IMR-90 (cell line): ENCODE results near the gene DCC. TPM values are rescaled to one million over a fixed set of nuclear protein-coding genes. Genes with fewer than 3 reads are reported as not detected.

ENCODE experiments used
- ATAC-seq: fragments of 200-7000 bp; cut with Tn5 transposase; 2 replicates; pipeline ENCODE4 v1.9.1; 2020; ENCODE audit warnings: low read depth, mild to moderate bottlenecking, moderate library complexity
- BruUV-seq: library from RNA; stranded (reverse); fragments of 400-500 nt; replicated peaks from 2 replicates; lab custom pipeline; 2021; lab: Mats Ljungman, UMichigan
- CTCF ChIA-PET: fragments of 300-600 bp; formaldehyde crosslinking; extraction: SDS; loops from one replicate; lab custom pipeline; 2021; ENCODE audit warnings: antibody characterized with exemption; lab: Yijun Ruan, JAX
- POLR2A ChIA-PET: fragments of 300-600 bp; sonication (Branson Sonifier 250); formaldehyde crosslinking; loops from one replicate; lab custom pipeline; 2022; ENCODE audit warnings: antibody characterized with exemption; ENCODE audit not compliant: unreplicated experiment; lab: Charles Lee
- DNase-seq: peaks from one replicate; pipeline ENCODE4 v3.0.0; 2013
- H2AFZ ChIP-seq: replicated peaks from 2 replicates; pipeline ENCODE3; 2013; ENCODE audit warnings: low read length, mild to moderate bottlenecking; ENCODE audit not compliant: poor library complexity
- H2AK5ac ChIP-seq: 2 replicates; pipeline ENCODE4 v1.6.1; 2013; ENCODE audit warnings: low read depth, low read length, inconsistent platforms
- H2AK9ac ChIP-seq: replicated peaks from 2 replicates; pipeline ENCODE3; 2013; ENCODE audit warnings: mild to moderate bottlenecking, low read depth, low read length, moderate library complexity; ENCODE audit not compliant: poor library complexity
- H2BK120ac ChIP-seq: 2 replicates; pipeline ENCODE4 v1.6.1; 2013; ENCODE audit warnings: low read depth, low read length, inconsistent platforms
- H2BK15ac ChIP-seq: 3 replicates; pipeline ENCODE4 v1.6.1; 2013; ENCODE audit warnings: low read depth, low read length, inconsistent platforms
- H2BK20ac ChIP-seq: 2 replicates; pipeline ENCODE4 v1.6.1; 2013; ENCODE audit warnings: low read depth, mild to moderate bottlenecking, inconsistent platforms, low read length, moderate library complexity
- H2BK5ac ChIP-seq: 2 replicates; pipeline ENCODE4 v1.6.1; 2013; ENCODE audit warnings: mild to moderate bottlenecking, low read depth, low read length, inconsistent platforms; ENCODE audit not compliant: poor library complexity, severe bottlenecking
- H3K14ac ChIP-seq: replicated peaks from 2 replicates; pipeline ENCODE4 v1.6.1; 2013; ENCODE audit warnings: low read depth, low read length, inconsistent platforms
- H3K18ac ChIP-seq: 2 replicates; pipeline ENCODE4 v1.6.1; 2013; ENCODE audit warnings: low read depth, low read length, control low read depth
- H3K23ac ChIP-seq: 2 replicates; pipeline ENCODE4 v1.6.1; 2013; ENCODE audit warnings: low read depth, low read length, inconsistent platforms
- H3K27ac ChIP-seq: 2 replicates; pipeline ENCODE4 v1.5.1; 2013; ENCODE audit warnings: mild to moderate bottlenecking, control low read depth, low read length; ENCODE audit not compliant: insufficient read depth
- H3K27me3 ChIP-seq: 2 replicates; pipeline ENCODE4 v1.6.1; 2013; ENCODE audit warnings: low read length; ENCODE audit not compliant: control insufficient read depth, insufficient read depth
- H3K36me3 ChIP-seq: 2 replicates; pipeline ENCODE4 v1.6.1; 2013; ENCODE audit warnings: low read length, mixed read lengths; ENCODE audit not compliant: control insufficient read depth, insufficient read depth
- H3K4ac ChIP-seq: 2 replicates; pipeline ENCODE4 v1.6.1; 2013; ENCODE audit warnings: low read depth, low read length, inconsistent platforms
- H3K4me1 ChIP-seq: 2 replicates; pipeline ENCODE4 v1.6.1; 2013; ENCODE audit warnings: low read length, mixed read lengths; ENCODE audit not compliant: control insufficient read depth, insufficient read depth
- H3K4me2 ChIP-seq: 2 replicates; pipeline ENCODE4 v1.6.1; 2013; ENCODE audit warnings: low read depth, mild to moderate bottlenecking, control low read depth, low read length, moderate library complexity
- H3K4me3 ChIP-seq: 2 replicates; pipeline ENCODE4 v1.5.1; 2013; ENCODE audit warnings: low read depth, mild to moderate bottlenecking, control low read depth, low read length, moderate library complexity; ENCODE audit not compliant: insufficient read depth
- H3K56ac ChIP-seq: 2 replicates; pipeline ENCODE4 v1.6.1; 2013; ENCODE audit warnings: low read length, inconsistent platforms; ENCODE audit not compliant: insufficient read depth; ENCODE audit errors: extremely low read depth
- H3K79me1 ChIP-seq, 2 experiments: 2 replicates each; pipeline ENCODE4 v1.6.1; 2013; ENCODE audit warnings: low read length in 2 of 2, inconsistent platforms in 1 of 2, low read depth in 1 of 2
- H3K9ac ChIP-seq: 2 replicates; pipeline ENCODE4 v1.6.1; 2013; ENCODE audit warnings: low read depth, low read length, control low read depth
- H3K9me1 ChIP-seq: 2 replicates; pipeline ENCODE4 v1.6.1; 2013; ENCODE audit warnings: low read length, inconsistent platforms; ENCODE audit not compliant: insufficient read depth
- H3K9me3 ChIP-seq: 2 replicates; pipeline ENCODE4 v1.6.1; 2013; ENCODE audit warnings: low read length; ENCODE audit not compliant: control insufficient read depth, insufficient read depth
- H4K20me1 ChIP-seq: 2 replicates; pipeline ENCODE4 v1.6.1; 2013; ENCODE audit warnings: low read length, inconsistent platforms; ENCODE audit not compliant: insufficient read depth
- H4K5ac ChIP-seq: 2 replicates; pipeline ENCODE4 v1.6.1; 2013; ENCODE audit warnings: mild to moderate bottlenecking, low read depth, low read length, control low read depth
- H4K8ac ChIP-seq, 2 experiments: 2 replicates each; pipeline ENCODE4 v1.6.1; 2013; ENCODE audit warnings: low read depth in 2 of 2, low read length in 2 of 2, control low read depth in 1 of 2, inconsistent platforms in 1 of 2
- H4K91ac ChIP-seq: 2 replicates; pipeline ENCODE4 v1.6.1; 2013; ENCODE audit warnings: low read depth, low read length, inconsistent platforms; ENCODE audit not compliant: insufficient read depth
- RFX5 ChIP-seq: IDR thresholded peaks from 2 replicates; pipeline ENCODE4 v1.8.0; 2012; ENCODE audit warnings: low read depth, mild to moderate bottlenecking, low read length, moderate library complexity
- WGBS, 2 experiments: methylation state at CpG; one replicate each; pipeline versions ENCODE4 v1.1.5 to v1.1.7; 2013; ENCODE audit warnings: missing lambda C conversion rate in 2 of 2; ENCODE audit not compliant: insufficient read length in 1 of 2; ENCODE audit errors: extremely low coverage in 2 of 2; 5-methylcytosine and 5-hydroxymethylcytosine counted together
- dilution Hi-C: fragments of 300-500 bp; cut with HindIII; formaldehyde crosslinking; loops from one replicate; pipeline ENCODE4 v1.14.3; 2018; ENCODE audit warnings: low sequenced_read_pairs; ENCODE audit not compliant: unreplicated experiment
- in situ Hi-C: fragments of 300-500 bp; cut with MboI; formaldehyde crosslinking; loops from 3 replicates; pipeline ENCODE4 v1.14.3; 2019; ENCODE audit warnings: low sequenced_read_pairs, inconsistent platforms, mixed read lengths
- intact Hi-C: fragments of 100-400 bp; cut with micrococcal nuclease; formaldehyde crosslinking; loops from 2 replicates; pipeline ENCODE4 v1.10.0; 2022
- polyA plus RNA-seq, 3 experiments: library from polyadenylated mRNA; depleted of rRNA; stranded (reverse); fragments of >200 nt; gene quantifications; 2 replicates each; pipeline ENCODE4 v1.2.3, GENCODE V29; 2012; ENCODE audit warnings: low replicate concordance in 1 of 3
- total RNA-seq: library from RNA; depleted of rRNA; stranded (reverse); fragments of >200 nt; gene quantifications from 2 replicates; pipeline ENCODE4 v1.2.3, GENCODE V29; 2012
- TF ChIP-seq, protein P1 (sequence below): fragments of 150-350 bp; IDR thresholded peaks from 2 replicates; pipeline ENCODE4 v1.6.1; 2016; ENCODE audit warnings: low read depth, mild to moderate bottlenecking, low read length, moderate library complexity, borderline replicate concordance

DCC gene
- total and polyA plus RNA-seq, 2 of the 4 experiments (the other 2 are of a cell fraction), result 0.31 to 0.54 TPM

DNA sequence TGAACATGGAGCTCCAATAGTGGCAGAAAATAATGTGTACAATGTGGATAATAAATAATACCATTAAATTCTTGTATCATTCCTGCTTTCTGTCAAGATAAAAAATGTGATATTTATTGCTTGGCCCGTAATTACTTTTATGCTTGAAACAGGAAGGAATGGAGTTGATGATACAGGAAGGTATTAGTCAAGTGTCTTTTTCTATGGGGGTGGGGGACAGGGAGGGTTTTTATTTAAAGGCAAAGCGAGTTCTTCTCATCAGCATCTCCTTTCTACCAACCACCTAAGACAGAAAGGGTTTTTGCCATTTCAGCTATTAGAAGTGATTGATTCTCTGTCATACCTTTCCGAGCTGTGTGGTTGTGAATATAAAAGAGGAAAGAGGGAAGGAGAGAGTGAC, 135.3 kb downstream of the DCC start:
- Histone ChIP-seq H2BK120ac (no peak overlapping the region), H2BK5ac (no peak overlapping the region), H4K20me1 (no peaks in the 10 kb centered on the region), H2BK15ac (no peak overlapping the region), H4K91ac (no peak overlapping the region), H2AK5ac (no peak overlapping the region), H4K8ac (no peak overlapping the region), H3K27me3 (no peaks in the 10 kb centered on the region), H2AK9ac (no peak overlapping the region), H3K4me2 (no peak overlapping the region), H3K79me1 (no peaks in the 10 kb centered on the region), H3K56ac (no peak overlapping the region), H3K14ac (no peak overlapping the region), H2BK20ac (no peak overlapping the region), H3K9me3 (peaks cover 7% of the 10 kb centered on the region), H3K4me3 (no peak overlapping the region), H4K5ac (no peak overlapping the region), H3K4ac (no peak overlapping the region), H3K4me1 (no peaks in the 10 kb centered on the region), H3K36me3 (no peaks in the 10 kb centered on the region), H3K9ac (no peak overlapping the region), H3K23ac (no peak overlapping the region), H3K27ac (no peak overlapping the region), H2AFZ (no peak overlapping the region), H3K9me1 (no peaks in the 10 kb centered on the region), H3K18ac (no peak overlapping the region)
- TF ChIP-seq RFX5, result no peak
- TF ChIP-seq, protein P1, sequence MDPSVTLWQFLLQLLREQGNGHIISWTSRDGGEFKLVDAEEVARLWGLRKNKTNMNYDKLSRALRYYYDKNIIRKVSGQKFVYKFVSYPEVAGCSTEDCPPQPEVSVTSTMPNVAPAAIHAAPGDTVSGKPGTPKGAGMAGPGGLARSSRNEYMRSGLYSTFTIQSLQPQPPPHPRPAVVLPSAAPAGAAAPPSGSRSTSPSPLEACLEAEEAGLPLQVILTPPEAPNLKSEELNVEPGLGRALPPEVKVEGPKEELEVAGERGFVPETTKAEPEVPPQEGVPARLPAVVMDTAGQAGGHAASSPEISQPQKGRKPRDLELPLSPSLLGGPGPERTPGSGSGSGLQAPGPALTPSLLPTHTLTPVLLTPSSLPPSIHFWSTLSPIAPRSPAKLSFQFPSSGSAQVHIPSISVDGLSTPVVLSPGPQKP, result no peak
- ATAC-seq (no peak), DNase-seq (no peak)
- intact Hi-C loops, result no loop called here
- WGBS, 2 experiments, result no CpG with 5 or more reads among the region's 3 CpGs
- dilution Hi-C loops, result no loop called here
- BruUV-seq, result no TSS peak
- in situ Hi-C loops, result no loop called here
- CTCF ChIA-PET, result no interaction called here
- POLR2A ChIA-PET, result no interaction called here
